NCI-H2107 treated with DMSO at 0.1 percent for 48 hours (cell line): ENCODE data around the gene AOPEP.
"Not testable (repeated sequence)": the region's sequence is repeated elsewhere in the genome, so short reads cannot be mapped to it uniquely, and the experiment has no call there.

ENCODE experiments used
- DNase-seq: peaks from one replicate; lab custom pipeline; 2025; ENCODE audit not compliant: unreplicated experiment; lab: John Stamatoyannopoulos, UW

Gene AOPEP

DNA sequence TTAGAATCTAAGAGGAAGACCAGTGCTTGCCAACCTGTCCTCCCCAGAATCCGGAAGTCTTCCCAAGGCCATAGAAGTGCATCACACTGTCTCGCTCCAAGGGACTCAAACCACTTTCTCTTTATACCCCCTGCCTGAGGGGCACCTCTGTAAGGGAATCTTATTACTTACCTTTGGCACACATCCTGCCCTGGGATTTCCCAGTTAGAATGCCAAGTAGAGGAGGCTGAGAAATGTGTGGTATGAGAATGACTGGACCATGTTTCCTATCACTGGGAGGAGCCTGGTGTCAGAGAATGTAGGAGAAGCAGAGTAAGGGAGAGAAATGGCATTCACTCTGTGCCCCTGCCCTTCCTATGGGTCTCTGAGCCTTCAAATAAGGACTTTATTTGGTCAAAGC is 85.8 kb downstream of the AOPEP start:
- DNase-seq = no peak

DNA sequence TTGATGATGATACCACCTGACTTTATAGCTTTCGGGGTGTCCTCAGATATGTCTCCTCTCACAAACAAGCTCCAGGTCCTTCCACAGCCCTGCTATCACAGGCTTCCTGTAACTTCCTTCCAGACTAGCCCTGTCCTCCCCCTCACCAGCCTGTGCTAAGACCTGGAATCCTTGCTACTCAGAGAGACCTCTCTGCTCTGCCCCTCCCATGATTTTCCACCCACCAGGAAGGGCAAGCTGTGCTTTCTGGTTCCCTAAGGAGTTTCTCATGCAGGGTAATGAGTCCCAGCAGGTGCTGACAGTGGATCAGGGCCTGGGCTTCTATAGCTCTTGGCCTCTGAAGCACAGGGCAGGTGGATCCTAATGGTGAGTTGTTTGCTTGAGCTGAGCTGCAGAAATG is 86.9 kb downstream of the AOPEP start:
- DNase-seq = no peak

DNA sequence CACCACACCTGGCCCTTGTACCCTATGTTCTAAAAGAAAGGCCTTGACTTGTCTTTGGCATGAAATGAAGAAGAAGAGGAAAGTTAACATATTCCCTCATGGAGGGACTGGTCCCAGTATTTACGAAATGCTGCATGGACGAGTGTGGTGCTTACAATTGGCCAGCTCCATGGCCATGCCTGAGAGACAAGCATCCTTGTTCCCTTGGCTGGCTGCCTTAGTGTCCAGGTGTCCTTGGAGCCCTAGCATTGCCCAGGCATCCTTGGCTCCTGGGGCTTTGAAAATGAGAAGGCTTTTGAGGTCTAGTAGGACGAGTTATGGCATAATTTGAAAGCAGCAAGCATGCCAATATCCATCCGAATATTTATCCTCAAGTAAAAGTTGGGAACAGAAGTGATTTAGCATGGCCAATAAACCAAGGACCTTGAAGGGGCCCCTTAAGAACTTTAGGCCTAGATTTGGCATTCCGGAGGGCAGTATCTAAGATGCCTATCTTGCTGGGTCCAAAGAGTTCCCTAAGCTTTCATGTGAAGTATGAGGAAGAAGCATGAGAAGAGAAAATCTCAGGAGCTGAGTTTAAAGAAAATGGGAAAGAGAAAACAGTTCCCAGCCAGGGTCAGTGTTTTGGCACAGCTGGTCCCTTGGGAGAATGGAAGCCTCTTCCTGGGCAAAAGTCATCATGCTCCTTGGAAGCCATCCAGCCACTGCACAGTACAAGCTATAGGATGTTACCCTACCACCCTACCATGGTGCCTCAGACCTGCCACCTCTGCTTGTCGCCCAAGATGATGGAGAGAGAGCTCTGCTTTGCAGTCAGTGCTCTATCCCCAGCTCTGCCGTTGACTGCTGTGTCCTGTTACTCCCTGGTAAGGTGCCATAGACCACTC is 91.0 kb downstream of the AOPEP start:
- DNase-seq = no peak

DNA sequence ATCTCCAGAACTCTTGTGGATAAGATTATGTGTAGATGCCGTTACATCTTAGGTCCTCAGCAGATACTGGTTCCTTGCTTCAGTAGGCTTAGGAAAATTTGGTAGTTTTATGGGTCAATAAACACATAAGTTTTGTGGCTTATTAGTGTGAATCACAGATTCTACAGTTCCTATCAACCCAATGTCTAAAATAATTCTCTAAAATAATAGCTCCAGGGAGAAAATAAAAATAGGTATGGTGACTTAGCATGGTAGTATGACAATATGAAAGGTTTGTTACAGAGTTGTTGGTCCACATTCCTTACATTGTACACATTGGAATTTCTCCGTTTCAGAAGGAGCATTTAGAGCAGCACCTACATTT is 91.7 kb downstream of the AOPEP start:
- no peak for DNase-seq

DNA sequence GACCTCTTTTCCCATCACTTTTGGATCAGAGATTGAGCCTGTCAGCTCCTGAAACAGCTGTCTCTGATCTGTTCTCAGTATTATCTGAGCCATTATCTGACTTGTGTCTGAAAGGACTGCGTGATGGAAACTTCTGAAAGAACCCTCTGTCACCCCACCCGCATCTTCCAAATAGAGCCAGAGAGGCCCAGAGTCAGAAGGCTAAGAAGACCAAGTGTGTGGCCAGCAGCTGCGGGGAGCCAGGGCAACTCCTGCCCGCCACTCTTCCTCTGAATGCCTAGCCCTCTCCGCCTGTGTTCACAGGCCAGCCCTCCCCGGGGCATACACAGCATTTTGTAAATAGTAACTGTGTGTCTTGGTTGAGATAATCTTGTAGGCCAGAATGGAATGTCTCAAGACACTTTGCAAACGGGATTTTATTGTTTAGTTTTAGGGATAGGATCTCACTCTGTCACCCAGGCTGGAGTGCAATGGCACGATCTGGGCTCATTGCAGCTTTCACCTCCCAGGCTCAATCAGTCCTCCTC is 92.7 kb downstream of the AOPEP start:
- DNase-seq = no peak

DNA sequence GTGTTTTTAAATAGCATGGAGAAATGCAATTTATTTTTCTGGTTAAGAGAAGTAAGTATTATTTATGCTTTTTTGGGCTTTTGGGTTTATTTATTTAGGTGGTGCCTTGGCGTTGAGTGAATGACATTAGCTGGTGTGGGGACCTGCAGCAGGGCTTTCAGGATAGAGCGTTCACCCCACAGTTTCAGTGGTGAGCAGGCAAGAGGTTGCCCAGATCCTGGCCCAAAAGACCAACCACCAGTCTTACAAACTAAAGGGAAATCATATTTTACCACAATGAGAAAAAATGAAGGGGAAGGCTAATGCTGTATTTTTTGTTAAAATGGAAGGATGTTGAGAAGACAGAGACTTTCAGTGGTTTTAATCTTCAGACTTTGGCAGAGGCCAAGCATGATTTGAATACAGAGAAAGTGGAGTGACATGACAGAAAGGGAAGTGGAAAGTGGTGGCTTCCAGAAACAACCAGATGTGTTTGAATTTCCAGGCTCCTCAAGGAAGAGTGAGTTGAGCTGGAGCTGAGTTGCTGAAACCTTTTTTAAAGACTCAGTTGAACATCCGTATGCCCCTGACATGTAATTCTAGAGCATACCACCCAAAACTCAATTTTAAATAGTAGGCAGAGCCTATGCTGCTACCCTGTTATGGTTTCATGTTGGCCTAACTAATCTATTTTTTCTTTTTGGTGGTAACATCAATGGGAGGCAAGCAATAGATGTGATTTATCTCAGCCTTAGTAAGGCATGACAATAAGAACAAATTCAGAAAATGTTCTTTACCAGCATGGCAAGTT is 94.8 kb downstream of the AOPEP start:
- no peak for DNase-seq

DNA sequence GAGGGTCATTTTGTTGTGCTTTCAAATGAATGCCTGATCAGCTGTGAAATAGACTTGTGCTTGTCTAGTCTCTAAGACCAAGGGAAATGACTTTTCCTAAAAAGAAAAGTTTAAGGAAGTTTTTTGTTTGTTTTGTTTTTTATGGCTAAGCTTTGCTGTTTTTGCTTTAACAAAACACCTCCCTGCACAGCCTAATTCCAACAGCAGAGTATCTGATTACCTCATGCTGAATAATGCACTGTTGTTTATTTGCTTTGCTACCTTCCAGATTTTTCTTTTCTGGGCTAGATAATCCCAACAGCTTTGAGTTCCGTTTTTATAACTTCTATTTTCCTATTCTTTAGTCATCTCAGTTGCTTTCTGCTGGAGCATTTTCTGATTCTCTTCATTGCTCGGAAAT is 95.8 kb downstream of the AOPEP start:
- DNase-seq = no peak

DNA sequence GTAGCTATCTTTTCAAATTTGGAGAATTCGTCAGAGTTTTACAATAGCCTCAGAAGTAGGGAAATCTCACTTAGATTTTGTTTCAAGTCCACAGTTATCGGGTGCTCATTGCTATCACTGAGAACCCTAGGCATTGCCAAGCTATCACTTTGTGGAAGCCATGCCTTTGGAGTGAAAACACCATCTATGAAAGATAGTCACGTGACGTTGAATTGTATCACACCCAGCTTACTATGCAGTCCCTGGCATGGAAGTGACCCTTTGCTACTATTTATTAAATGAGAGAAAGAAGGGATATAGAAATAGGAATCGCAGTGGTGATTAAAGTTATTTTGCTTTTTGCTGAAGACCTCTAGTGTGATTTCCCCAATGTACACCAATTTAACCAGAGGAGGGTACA is 97.2 kb downstream of the AOPEP start:
- DNase-seq = no peak

DNA sequence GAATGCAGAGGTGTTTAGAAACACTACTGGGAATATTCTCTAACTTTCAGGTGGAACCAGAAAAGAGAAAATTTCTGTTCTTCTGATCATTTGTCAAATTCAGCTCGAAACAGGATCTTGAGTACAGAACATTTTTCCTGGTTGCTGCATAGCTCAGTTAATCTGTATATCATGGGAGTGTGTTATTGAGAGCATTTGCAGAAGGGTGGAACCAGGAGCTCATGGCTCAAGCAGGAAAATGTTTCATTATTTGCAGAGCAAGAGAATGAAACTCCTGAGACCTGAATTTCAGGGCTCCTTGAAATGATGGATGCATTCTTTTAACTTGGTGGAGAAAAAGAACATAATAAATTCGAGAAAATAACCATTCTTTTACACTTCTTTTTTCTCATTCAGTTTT is 97.9 kb downstream of the AOPEP start:
- DNase-seq = no peak

DNA sequence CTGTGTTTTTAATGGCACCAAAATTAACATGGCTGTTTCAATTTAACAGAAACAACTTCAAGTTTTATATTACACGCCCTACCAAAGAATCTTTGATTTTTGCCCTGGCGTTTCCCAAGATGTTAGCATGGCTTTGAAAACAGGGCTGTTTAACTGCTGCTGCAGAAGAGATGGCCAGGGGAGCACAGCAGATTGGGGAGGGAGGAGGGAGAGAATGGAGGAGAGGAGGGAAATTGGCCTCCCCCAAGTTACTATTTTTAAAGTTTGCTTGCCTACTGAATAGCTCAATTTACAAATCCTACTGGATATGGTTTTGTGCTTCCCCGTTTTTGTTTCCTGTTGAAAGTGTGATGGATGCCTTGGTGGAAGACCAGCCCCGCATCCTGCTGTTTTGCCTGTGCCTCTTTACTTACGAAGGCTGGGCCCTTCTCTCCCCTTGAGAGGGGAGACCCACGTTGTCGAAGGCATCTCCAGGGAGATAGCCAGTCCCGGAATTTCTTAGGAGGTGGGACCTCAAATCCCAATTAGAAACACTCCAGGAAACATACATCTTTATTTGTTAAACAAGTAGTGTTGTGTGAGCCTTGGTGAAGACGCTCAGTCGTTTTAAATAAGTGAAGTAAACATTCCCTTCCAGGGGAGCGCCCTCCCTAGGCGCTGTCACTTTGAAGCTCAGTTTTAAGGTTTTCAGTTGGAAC is 98.6 kb downstream of the AOPEP start:
- no peak for DNase-seq

DNA sequence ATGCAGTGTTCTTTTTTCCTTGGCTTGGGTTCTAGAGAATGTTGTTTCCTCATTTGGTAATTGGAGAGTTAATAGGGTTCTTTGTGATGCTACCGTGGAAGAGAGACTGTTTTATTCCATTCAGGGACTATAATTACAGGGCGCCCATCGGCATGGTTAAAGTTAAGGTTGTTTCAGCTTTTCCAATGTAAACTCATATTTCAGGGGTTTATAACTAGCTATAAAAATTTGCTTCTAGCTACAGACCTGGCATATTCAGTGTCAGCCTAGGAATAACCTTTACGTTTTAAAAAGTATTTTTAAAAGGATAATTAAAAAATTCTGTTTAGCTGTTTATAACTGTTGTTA is 99.1 kb downstream of the AOPEP start:
- no peak for DNase-seq

DNA sequence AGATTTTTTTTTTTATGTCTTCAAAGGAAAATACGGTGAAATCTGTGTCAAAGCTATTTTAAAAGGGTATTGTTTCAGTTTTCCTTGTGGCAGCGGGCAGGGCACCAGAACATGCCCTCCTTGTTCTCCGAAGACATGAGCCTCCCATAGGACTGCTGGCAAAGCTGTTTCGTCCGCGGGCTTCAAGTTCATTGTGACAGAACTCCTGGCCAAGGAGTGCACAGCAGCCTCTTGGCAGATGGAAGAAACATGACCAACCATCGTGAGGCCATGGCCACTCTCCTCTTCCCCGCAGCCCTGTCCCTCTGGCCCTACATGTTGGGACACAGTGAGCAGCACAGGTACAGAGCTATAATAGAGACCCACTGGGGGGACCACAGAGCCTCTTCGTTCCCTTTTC is 99.5 kb downstream of the AOPEP start:
- no peak for DNase-seq

DNA sequence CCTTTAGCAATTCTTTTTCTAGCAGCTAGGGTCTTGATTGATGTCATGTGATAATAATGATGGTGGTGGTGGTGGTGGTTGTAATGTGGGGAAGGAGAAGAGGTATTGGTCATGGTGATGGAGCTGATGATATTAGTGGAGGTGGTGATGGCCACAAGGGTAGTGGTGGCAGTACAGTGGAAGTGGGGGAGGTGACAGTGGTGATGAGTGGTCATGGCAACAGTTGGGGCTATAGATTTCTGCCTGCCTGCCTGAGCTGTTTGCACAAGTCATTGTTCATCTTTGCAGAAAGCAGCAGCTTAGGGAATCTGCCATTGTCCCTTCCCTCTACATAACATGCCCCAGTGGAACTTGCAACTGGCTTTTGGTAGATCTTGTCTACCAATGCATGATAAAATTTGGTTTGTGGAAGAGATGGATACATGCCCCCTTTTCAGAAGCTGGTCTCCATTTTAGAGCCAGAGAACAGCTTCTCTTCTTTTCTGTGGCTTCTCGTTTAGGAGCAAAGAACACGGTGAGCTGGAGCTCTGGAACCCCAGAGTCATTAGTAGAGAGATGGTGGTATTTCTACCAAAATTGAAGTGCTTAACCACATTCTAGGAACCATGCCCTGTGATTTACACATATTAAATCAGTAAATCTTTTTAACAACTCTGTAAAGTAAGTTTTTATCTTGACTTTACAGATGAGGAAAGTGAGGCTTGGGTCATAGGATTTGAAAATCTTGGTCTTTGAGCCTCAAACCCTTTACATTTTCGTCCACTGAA is 100.3 kb downstream of the AOPEP start:
- DNase-seq = no peak

DNA sequence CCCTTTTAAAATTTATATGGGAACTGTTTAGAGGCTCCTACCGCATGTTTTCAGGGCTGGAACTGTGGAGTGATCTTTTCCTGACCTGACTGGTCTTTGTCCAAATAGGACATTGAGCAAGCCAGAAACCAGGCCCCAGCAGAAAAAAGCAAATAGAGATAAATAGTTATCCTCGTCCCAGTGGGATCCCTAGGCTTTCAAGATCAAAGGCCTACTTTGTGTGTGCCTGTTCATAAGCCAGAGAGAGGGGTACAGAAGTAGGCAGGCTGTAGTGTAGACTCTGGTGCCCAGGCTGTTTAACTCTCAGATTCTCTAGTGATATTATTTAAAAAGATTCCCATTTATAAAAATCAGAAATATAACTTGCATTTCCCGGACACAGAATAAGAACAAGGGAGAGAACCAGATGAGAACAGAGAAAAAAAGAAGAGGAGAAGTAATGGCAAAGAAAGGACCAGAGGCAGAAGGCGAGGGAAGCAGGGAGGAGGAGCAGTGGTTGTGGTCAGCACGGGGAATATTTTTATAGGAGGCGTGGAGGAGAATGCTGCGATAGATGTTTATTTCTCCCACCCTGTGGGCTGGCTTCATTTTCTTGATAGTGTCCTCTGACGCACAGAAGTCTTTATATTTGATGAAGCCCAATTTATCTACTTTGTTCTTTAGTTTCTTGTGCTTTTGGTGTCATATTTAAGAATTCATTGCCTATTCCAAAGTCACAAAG is 101.2 kb downstream of the AOPEP start:
- DNase-seq = no peak

DNA sequence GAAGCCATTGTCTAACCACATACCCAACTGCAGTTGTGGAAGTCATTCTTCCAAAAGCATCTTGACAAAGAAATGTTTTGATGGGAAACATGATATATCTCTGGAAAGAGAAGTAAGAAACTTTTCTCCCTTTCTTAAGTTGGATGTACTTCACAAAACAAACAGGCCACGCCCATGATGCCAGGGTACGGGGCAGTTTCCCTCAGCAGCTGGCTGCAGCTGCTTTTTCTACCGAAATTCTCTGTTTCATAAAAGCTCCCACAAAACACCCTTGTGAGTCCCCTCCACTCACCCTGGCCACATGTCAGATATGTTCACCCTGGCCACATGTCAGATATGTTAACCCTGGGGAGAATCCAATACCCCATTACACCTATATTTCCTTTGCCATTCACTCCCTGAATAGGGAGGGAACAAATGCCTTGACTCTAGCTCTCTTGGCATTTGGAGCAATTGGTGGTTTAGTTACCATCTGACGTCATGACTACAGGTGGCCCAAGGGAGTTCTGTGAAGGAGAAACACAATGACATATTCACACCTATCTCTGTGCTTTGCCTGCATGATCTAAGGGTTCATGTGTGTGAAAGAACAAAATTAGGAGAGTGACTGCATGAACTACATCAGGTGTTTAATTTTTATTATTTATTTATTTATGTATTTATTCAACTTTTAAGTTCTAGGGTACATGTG is 103.0 kb downstream of the AOPEP start:
- DNase-seq = no peak

DNA sequence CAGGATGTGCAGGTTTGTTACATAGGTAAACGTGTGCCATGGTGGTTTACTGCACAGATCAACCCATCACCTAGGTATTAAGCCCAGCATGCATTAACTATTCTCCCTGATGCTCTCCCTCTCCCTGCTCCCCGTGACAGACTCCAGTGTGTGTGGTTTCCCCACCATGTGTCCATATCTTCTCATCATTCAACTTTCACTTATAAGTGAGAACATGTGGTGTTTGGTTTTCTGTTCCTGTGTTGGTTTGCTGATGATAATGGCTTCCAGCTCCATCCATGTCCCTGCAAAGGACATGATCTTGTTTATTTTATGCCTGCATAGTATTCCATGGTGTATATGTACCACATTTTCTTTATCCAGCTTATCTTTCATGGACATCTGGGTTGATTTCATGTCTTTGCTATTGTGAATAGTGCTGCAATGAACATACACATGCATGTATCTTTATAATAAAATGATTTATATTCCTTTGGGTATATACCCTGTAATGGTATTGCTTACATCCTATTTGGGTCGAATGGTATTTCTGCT is 103.6 kb downstream of the AOPEP start:
- not testable (repeated sequence) for DNase-seq

DNA sequence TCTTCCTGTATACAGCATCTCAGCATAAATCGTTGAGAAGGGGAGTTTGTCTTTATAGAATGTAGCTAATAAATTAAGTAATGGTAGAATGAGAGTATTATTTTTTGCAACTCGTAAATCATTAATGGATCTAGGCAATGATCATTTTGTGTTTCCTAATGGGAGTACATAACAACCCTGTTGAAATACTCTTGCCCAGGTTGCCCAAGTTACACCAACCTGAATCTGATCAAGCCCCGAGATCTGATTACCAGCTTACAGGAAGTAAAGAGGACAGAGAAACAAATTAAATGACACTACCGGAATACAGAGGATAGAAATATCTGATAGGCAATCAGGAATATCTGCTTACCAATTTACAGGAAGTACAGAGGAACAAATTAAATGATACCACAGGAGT is 107.3 kb downstream of the AOPEP start:
- DNase-seq = no peak

DNA sequence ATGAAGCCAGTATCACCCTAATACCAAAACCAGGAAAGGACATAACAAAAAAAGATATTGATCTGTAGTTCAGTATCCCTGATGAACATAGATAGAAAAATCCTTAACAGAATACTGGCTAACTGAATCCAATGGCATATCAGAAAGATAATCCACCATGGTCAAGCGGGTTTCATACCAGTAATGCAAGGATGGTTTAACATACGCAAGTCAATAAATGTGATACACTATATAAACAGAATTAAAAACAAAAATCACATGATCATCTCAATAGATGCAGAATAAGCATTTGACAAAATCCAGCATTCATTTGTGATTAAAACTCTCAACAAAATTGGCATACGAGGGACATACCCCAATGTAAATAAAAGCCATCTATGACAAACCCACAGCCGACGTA is 110.9 kb downstream of the AOPEP start:
- no peak for DNase-seq

DNA sequence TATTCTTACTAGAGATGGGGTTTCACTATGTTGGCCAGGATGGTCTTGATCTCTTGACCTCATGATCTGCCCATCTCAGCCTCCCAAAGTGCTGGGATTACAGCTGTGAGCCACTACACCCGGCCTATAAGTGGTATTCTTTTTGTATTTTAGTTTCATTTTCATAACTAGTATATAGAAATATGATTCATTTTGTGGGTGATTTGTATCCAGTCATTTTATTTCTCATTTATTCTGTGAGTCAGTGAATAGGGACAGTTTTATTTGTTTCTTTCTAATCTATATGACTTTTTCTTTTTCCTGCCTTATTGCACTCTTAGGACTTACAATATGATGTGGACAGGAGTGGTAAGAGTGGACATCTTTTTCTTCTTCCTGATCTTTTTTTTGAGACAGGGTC is 112.9 kb downstream of the AOPEP start:
- no peak for DNase-seq
